Measurements from ENCODE around the gene UBE3B. TPM values are rescaled to one million over a fixed set of nuclear protein-coding genes. Genes with fewer than 3 reads are reported as not detected.

The UBE3B gene
- total and polyA plus RNA-seq, 2 donors (not counting 1 experiment from before 2014, with no cell fraction given), result 27.2 to 52.1 TPM

GRCh38 chr12:109567967-109568366, 90.5 kb downstream of the UBE3B start:
- 95% methylated on average over 3 of the region's 3 CpGs for WGBS (ENCODE audit: insufficient coverage)
- Mint-ChIP-seq H3K9me3 (ENCODE audit: insufficient read depth) (no peaks in the 10 kb centered on the region), H3K27me3 (no peaks in the 10 kb centered on the region), H3K4me1 (peaks cover 11% of the 10 kb centered on the region), H3K27ac (no peak overlapping the region), H3K4me3 (no peak overlapping the region)
- no peak overlapping the region for H3K27ac ChIP-seq (ENCODE audit: low read length in 2 of 2)
- ChIA-PET CTCF (no interaction called here), POLR2A (no interaction called here)
- no peak overlapping the region for H2AFZ ChIP-seq (ENCODE audit: insufficient read depth, low read depth, low read length, poor library complexity, severe bottlenecking)
- no peak overlapping the region for H3K4me2 ChIP-seq (replicated peaks; ENCODE audit: low read depth, low read length, poor library complexity, severe bottlenecking)
- intact Hi-C loops (cut with micrococcal nuclease), result no loop called here
- peaks cover 0 to 28% of the 10 kb centered on the region in 2 experiments for H3K36me3 ChIP-seq (replicated peaks in 1 of 2; ENCODE audit: control extremely low read depth in 1 of 2, control insufficient read depth in 1 of 2, extremely low read depth in 1 of 2, insufficient read depth in 2 of 2, low read length in 1 of 2)
- DNase-seq, result no peak
- no peaks in the 10 kb centered on the region for H3K27me3 ChIP-seq (replicated peaks in 1 of 4; ENCODE audit: control extremely low read depth in 1 of 4, control insufficient read depth in 3 of 4, insufficient read depth in 4 of 4, low read length in 3 of 4)
- peaks cover 0 to 7% (median 0%) of the 10 kb centered on the region in 3 donors for H3K9me3 ChIP-seq (ENCODE audit: control extremely low read depth in 1 of 3, control insufficient read depth in 2 of 3, insufficient read depth in 1 of 3, low read length in 2 of 3)
- H3K4me3 ChIP-seq (ENCODE audit: control extremely low read depth in 1 of 5, extremely low read depth in 1 of 5, insufficient read depth in 1 of 5, low read depth in 2 of 5, low read length in 4 of 5), result no peak overlapping the region
- H3K9ac ChIP-seq (ENCODE audit: low read length), result no peak overlapping the region
- H3K4me1 ChIP-seq (ENCODE audit: control insufficient read depth in 2 of 2, insufficient read depth in 2 of 2, low read length in 2 of 2), result peaks cover 6 to 9% of the 10 kb centered on the region in 2 donors
- TF ChIP-seq CTCF (IDR thresholded peaks at IDR 0.05), result no peak
- TF ChIP-seq EZH2 (IDR thresholded peaks at IDR 0.05; ENCODE audit: borderline replicate concordance, insufficient read depth, low read depth, low read length, poor library complexity, severe bottlenecking), result no peak
- ATAC-seq (ENCODE audit: low read depth), result no peak
- H3K79me2 ChIP-seq (ENCODE audit: control insufficient read depth, insufficient read depth, low read length), result peaks cover 3% of the 10 kb centered on the region
- no peaks in the 10 kb centered on the region for H4K20me1 ChIP-seq (ENCODE audit: control insufficient read depth, insufficient read depth, low read length, poor library complexity, severe bottlenecking)

- H3K9me3 ChIP-seq (ENCODE audit: control extremely low read depth in 1 of 3, control insufficient read depth in 2 of 3, insufficient read depth in 1 of 3, low read length in 2 of 3), result peaks cover 0 to 2% (median 0%) of the 10 kb centered on the region in 3 donors
- peaks cover 6 to 11% of the 10 kb centered on the region in 2 donors for H3K4me1 ChIP-seq (ENCODE audit: control insufficient read depth in 2 of 2, insufficient read depth in 2 of 2, low read length in 2 of 2)
- H3K27ac Mint-ChIP-seq, result no peak overlapping the region
- no peak overlapping the region for H3K4me2 ChIP-seq (replicated peaks; ENCODE audit: low read depth, low read length, poor library complexity, severe bottlenecking)
- intact Hi-C loops (cut with micrococcal nuclease), result no loop called here
- H3K4me1 Mint-ChIP-seq, result peaks cover 15% of the 10 kb centered on the region
- H3K9me3 Mint-ChIP-seq (ENCODE audit: insufficient read depth), result no peaks in the 10 kb centered on the region
- H3K4me3 ChIP-seq (ENCODE audit: control extremely low read depth in 1 of 5, extremely low read depth in 1 of 5, insufficient read depth in 1 of 5, low read depth in 2 of 5, low read length in 4 of 5), result no peak overlapping the region
- H3K4me3 Mint-ChIP-seq, result no peak overlapping the region
- no peak overlapping the region for H3K9ac ChIP-seq (ENCODE audit: low read length)
- H2AFZ ChIP-seq (ENCODE audit: insufficient read depth, low read depth, low read length, poor library complexity, severe bottlenecking), result no peak overlapping the region
- TF ChIP-seq CTCF (IDR thresholded peaks at IDR 0.05) (no peak), EZH2 (IDR thresholded peaks at IDR 0.05; ENCODE audit: borderline replicate concordance, insufficient read depth, low read depth, low read length, poor library complexity, severe bottlenecking) (no peak)
- no peaks in the 10 kb centered on the region for H3K27me3 Mint-ChIP-seq
- ChIA-PET POLR2A (no interaction called here), CTCF (no interaction called here)
- ATAC-seq (ENCODE audit: low read depth), result no peak
- H3K36me3 ChIP-seq (replicated peaks in 1 of 2; ENCODE audit: control extremely low read depth in 1 of 2, control insufficient read depth in 1 of 2, extremely low read depth in 1 of 2, insufficient read depth in 2 of 2, low read length in 1 of 2), result peaks cover 0 to 26% of the 10 kb centered on the region in 2 experiments
- no peaks in the 10 kb centered on the region for H4K20me1 ChIP-seq (ENCODE audit: control insufficient read depth, insufficient read depth, low read length, poor library complexity, severe bottlenecking)
- WGBS (ENCODE audit: insufficient coverage), result 89% methylated on average over 7 of the region's 7 CpGs
- H3K79me2 ChIP-seq (ENCODE audit: control insufficient read depth, insufficient read depth, low read length), result peaks cover 3% of the 10 kb centered on the region
- no peak overlapping the region for H3K27ac ChIP-seq (ENCODE audit: low read length in 2 of 2)
- H3K27me3 ChIP-seq (replicated peaks in 1 of 4; ENCODE audit: control extremely low read depth in 1 of 4, control insufficient read depth in 3 of 4, insufficient read depth in 4 of 4, low read length in 3 of 4), result no peaks in the 10 kb centered on the region
- no peak for DNase-seq
Measured at GRCh38 chr12:109568486-109568885, 91.1 kb downstream of the UBE3B start.

Measured in B cell (primary cell).